ENCODE results near the gene DUSP7.

DUSP7 gene

GRCh38 chr3:52005571-52005986, 50.8 kb downstream of the DUSP7 start:
- CTCF ChIA-PET = interaction anchor here (1.0 to 6.4 kb wide), 5 partner anchors 10 to 138 kb away, joined by 3 to 172 read pairs (median 7); partner anchors contain the start of gene RPL29
- POLR2A ChIA-PET = interaction anchor here (1.2 kb wide), 1 partner anchor 10 kb away, joined by 3 read pairs; the partner anchor contains the start of gene RPL29
- no peak for TF ChIP-seq CTCF (IDR thresholded peaks at IDR 0.05; ENCODE audit: control extremely low read depth, extremely low read depth, low read depth, missing control alignments)
- no peak for DNase-seq (ENCODE audit: extremely low spot score)

GRCh38 chr3:52004906-52005395, 51.4 kb downstream of the DUSP7 start:
- ChIA-PET POLR2A (interaction anchor here (1.2 kb wide), 1 partner anchor 9 kb away, joined by 3 read pairs; the partner anchor contains the start of gene RPL29), CTCF (interaction anchor here (1.0 to 6.4 kb wide), 8 partner anchors 10 to 139 kb away, joined by 3 to 172 read pairs (median 42); partner anchors contain the start of genes DUSP7 and RPL29)
- DNase-seq (ENCODE audit: extremely low spot score) = no peak
- no peak for TF ChIP-seq CTCF (IDR thresholded peaks at IDR 0.05; ENCODE audit: control extremely low read depth, extremely low read depth, low read depth, missing control alignments)

GRCh38 chr3:52004163-52004787, 52.1 kb downstream of the DUSP7 start:
- ChIA-PET CTCF (interaction anchor here (0.8 to 6.4 kb wide), 9 partner anchors 9 to 155 kb away, joined by 3 to 172 read pairs (median 22); partner anchors contain the start of genes DUSP7 and RPL29), POLR2A (interaction anchor here (1.2 kb wide), 1 partner anchor 8 kb away, joined by 3 read pairs; the partner anchor contains the start of gene RPL29)
- no peak for DNase-seq (ENCODE audit: extremely low spot score)
- peak; percentile 33 for TF ChIP-seq CTCF (IDR thresholded peaks at IDR 0.05; ENCODE audit: control extremely low read depth, extremely low read depth, low read depth, missing control alignments)

GRCh38 chr3:52002748-52003147, 53.6 kb downstream of the DUSP7 start:
- TF ChIP-seq CTCF (IDR thresholded peaks at IDR 0.05; ENCODE audit: control extremely low read depth, extremely low read depth, low read depth, missing control alignments) = no peak
- POLR2A ChIA-PET = no interaction called here
- DNase-seq (ENCODE audit: extremely low spot score) = no peak
- CTCF ChIA-PET = interaction anchor here (0.7 to 6.4 kb wide), 24 partner anchors 11 to 444 kb away, joined by 3 to 172 read pairs (median 6); partner anchors contain the start of genes ABHD14A, ABHD14B, ACY1 and DUSP7

GRCh38 chr3:52001443-52001974, 54.9 kb downstream of the DUSP7 start:
- CTCF ChIA-PET = interaction anchor here (0.6 to 6.4 kb wide), 44 partner anchors 9 to 445 kb away, joined by 3 to 172 read pairs (median 5); partner anchors contain the start of genes ABHD14A, ABHD14B, ACY1 and DUSP7
- DNase-seq (ENCODE audit: extremely low spot score) = peak; percentile 94
- TF ChIP-seq CTCF (IDR thresholded peaks at IDR 0.05; ENCODE audit: control extremely low read depth, extremely low read depth, low read depth, missing control alignments) = peak; percentile 99
- POLR2A ChIA-PET = interaction anchor here (0.6 to 0.7 kb wide), 2 partner anchors 69 to 247 kb away, joined by 6 read pairs; no protein-coding TSS in a partner anchor

GRCh38 chr3:51999846-52000245, 56.5 kb downstream of the DUSP7 start:
- no peak for DNase-seq (ENCODE audit: extremely low spot score)
- POLR2A ChIA-PET = no interaction called here
- CTCF ChIA-PET = interaction anchor here (2.1 to 6.4 kb wide), 6 partner anchors 13 to 144 kb away, joined by 9 to 172 read pairs (median 84); partner anchors contain the start of gene DUSP7
- no peak for TF ChIP-seq CTCF (IDR thresholded peaks at IDR 0.05; ENCODE audit: control extremely low read depth, extremely low read depth, low read depth, missing control alignments)
